GM15510 (cell line): ENCODE measurements around the gene ZNF691.

ENCODE experiments used
- POLR2A ChIP-seq: IDR thresholded peaks from 3 replicates; pipeline ENCODE4 v1.6.1; 2011; ENCODE audit warnings: borderline replicate concordance; ENCODE audit not compliant: insufficient read length; ENCODE audit errors: extremely low read depth

The ZNF691 gene

DNA sequence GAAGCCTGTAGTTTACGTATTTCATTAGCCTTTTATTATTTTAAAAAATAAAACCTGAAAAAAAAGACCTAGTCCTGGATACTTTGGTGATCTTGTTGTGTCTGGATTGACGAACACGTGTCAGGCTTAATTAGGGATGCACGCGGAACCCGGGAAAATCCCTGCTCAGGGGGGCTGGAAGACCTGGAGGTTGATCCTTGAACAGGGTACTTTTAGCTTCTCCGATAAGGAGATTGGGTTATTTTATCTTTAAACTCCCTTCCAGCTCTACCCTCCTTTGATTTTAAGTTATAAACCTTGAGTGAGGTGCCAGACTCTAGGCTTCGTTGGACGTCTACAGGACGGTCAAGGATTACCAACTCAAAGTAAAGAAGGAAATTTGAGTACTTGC, 552 bp upstream of the ZNF691 start:
- no peak for TF ChIP-seq POLR2A

DNA sequence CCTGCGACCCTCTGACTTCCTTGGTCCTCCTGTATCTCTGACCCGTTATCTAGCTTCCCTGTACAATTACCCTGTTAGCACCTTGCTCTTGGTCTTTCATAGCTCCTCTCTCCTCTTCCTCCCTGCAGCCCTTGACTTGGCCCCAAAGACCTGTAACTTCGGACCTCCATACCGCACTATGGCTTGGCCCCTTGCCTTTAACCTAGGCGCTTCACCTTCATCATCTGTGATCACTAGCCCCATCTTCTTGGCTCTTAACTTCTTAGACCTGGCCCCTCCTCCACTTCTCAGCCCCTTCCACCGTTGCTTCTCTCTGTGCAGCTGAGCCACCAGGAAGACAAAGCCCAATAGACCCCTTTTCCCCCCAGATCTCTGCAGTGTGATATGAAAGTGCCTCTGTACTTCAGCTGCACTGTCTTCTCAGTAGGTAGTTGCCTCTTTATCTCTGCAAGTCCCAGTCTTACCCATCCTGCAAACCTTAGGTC, 740 bp downstream of the ZNF691 start:
- no peak for TF ChIP-seq POLR2A

DNA sequence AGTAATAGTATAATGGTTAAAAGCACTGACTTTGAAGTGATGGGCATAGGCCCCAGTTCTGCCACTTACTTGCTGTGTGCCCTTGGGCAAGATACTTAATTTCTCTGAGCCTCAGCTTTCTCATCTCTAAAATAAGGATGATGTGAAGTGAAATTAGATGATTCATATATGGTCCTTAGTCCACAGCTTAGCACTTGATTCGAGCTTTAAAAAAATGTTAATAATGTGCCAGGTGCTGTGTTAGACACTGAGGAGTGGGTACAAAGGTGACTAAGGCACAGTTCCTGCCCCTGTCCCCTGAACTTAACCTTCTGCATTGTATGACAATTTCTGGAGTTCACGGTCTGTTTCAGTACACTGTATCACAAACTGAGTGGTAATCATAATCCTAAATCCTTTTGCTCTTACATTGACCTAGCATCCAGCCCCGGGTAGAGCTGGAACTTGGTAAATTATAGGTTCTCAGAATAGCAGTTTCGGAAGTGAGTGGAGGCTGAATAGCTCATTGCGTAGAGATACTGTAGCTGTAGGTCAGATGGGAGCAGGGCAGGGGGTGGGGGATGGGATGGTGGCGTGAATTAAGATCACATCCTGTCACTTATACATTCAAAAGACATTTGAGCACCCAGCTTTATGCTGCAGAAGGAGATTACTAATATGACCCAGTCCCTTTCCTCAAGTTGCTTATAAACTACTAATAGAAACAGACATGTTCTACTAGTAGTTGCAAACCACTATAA, 1.5 kb downstream of the ZNF691 start:
- no peak for TF ChIP-seq POLR2A

GRCh38 chr1:42848823-42849537, 2.6 kb downstream of the ZNF691 start:
- TF ChIP-seq POLR2A: no peak

- TF ChIP-seq POLR2A: no peak
Observed at GRCh38 chr1:42849944-42850343, 3.5 kb downstream of the ZNF691 start.

DNA sequence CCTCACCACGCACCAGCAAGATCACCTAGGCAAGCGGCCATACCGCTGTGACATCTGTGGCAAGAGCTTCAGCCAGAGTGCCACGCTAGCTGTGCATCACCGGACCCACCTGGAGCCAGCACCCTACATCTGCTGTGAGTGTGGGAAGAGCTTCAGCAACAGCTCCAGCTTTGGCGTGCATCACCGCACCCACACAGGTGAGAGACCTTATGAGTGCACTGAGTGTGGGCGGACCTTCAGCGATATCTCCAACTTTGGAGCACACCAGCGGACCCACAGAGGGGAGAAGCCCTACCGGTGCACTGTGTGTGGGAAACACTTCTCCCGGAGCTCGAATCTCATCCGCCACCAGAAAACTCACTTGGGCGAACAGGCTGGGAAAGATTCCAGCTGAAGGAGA, 5.0 kb downstream of the ZNF691 start:
- TF ChIP-seq POLR2A: no peak

DNA sequence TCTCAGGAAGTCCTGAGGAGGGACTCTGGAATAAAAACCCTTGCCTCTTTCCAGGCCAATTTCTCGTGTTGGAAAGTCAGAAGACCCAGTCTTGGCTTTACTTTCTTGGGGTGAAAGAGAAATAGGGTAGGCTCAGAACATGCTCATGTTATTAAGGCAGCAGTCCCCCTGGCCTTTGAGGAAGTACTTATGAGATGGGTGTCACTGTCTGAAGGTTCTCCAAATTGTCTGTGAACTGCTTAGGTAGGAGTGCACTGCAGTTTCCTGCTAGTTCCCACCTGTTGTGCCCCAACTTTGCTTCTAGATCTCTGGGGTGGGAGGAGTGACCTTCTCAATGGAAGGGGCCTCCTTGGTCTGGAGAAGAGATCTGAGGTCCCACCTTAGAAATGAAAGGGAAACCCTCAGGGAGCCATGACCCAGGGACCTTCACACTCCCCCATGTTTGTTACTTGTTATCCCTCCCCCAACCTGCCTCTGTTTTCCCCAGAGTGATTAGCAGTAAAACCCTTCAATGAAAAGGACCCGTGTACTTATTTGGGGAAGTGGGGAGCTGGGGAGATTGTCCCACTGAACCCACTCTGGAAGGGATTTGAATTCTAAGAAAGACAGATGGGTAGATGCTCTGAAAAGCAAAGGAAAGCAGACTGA, 5.7 kb downstream of the ZNF691 start:
- no peak for TF ChIP-seq POLR2A

- TF ChIP-seq POLR2A: no peak
Observed at GRCh38 chr1:42852608-42852980, 6.2 kb downstream of the ZNF691 start.

- no peak for TF ChIP-seq POLR2A
Observed at GRCh38 chr1:42853116-42853884, 6.9 kb downstream of the ZNF691 start.

DNA sequence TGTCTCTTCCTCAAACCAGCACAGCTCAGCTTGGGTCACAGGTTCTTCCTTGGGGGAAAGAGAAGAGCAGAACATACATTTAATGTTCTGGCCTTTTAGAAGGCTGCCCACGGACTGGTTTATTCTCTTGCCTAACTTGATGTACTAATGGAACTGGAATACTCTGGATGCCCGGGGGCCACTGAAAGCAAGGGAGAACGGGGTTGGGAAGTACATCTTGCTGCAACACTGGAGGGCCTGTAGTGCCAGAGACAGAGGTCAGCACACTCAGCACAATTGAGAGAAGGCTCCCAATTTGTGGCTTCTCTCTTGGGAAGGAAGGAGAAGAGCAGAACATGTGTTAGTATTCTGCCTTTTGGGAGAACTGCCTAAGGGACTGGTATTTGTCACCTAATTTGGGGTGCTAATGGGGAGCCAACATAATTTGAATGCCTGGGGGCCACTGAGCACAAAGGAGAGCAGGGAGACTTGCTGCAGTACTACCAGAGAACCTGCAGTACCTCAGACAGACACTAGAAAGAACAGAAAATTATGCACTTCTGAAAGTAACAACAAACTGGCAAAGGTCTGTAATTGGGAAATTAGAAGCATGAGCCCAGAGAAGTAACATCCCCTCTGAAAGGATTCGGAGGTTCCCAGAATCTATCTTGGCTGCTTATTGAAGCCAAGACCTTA, 14.1 kb downstream of the ZNF691 start:
- TF ChIP-seq POLR2A: no peak

DNA sequence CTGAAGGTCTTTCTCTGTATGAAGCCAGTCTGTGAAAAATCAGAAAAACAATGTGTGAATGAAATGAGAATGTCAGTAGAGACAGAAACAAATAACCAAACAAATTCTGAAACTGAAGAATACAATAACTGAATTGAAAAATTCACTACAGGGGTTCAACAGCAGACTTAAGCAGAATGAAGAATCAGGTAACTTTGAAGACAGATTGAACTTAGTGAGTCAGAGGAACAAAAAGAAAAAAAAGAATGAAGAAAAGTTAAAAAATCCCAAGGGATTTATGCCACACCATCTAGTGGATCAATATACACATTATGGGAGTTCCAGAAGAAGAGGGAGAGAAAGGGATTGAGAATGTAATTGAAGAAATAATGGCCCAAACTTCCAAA, 14.6 kb downstream of the ZNF691 start:
- TF ChIP-seq POLR2A: no peak

DNA sequence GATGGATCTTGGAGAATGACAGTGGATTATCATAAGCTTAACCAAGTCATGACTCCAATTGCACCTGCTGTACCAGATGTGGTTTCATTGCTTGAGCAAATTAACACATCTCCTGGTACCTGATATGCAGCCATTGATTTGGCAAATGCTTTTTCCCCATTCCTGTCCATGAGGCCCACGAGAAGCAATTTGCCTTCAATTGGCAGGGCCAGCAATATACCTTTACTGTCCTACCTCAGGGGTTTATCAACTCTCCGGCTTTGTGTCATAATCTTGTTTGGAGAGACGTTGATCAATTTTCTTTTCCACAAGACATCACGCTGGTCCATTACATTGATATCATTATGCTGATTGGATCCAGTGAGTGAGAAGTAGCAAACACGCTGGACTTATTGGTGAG, 20.1 kb downstream of the ZNF691 start:
- TF ChIP-seq POLR2A: no peak

- TF ChIP-seq POLR2A: no peak
Observed at GRCh38 chr1:42873670-42874069, 27.3 kb downstream of the ZNF691 start.

- TF ChIP-seq POLR2A: no peak
Observed at GRCh38 chr1:42876009-42876408, 29.6 kb downstream of the ZNF691 start.
